DOHH2 (cell line): ENCODE measurements around the gene EML3.

Experiments used
- EZH2phosphoT487 ChIP-seq: fragments of 200-600 bp; sonication (generic); IDR thresholded peaks from 2 replicates; pipeline ENCODE4 v1.6.1; 2017; ENCODE audit warnings: borderline replicate concordance, mild to moderate bottlenecking, antibody characterized with exemption, low read length, moderate library complexity, mixed read lengths
- TF ChIP-seq, protein P1 (sequence below): fragments of 200-600 bp; sonication (generic); IDR thresholded peaks from one replicate; pipeline ENCODE4 v1.5.1; 2014; ENCODE audit warnings: antibody characterized with exemption, mild to moderate bottlenecking, low read depth, low read length; ENCODE audit not compliant: poor library complexity, severe bottlenecking

DNA sequence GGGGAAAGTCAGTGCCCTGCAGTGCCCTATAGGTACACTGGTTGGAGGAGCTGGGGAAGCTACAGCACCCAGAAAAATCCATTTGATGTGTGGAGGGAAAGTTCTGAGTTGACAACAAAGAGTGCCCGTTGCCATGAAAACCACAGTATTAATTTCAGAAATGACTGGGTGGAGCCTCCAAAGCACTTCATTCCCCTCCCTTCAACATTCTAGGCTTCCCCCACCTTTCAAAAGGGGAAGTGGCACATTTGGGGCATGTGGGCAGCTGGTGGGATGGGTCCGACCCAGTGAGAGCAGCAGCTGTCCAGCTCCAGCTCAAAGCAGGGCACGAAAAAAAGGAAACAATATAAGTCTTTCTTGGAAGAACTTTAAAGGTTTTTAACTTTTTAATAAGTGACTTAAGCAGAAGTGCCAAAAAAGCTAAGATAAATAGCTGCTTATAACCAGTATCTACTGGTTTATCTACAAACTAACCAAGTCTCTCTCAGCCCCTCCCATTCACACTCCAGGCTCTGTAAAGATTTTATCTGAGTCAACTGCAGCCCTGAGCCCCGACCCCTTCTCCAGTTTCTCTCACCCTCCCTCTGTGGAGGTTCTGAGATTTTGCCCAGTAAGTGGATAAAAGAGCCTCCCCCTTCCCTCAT, 57.0 kb downstream of the EML3 start:
- TF ChIP-seq, protein P1, sequence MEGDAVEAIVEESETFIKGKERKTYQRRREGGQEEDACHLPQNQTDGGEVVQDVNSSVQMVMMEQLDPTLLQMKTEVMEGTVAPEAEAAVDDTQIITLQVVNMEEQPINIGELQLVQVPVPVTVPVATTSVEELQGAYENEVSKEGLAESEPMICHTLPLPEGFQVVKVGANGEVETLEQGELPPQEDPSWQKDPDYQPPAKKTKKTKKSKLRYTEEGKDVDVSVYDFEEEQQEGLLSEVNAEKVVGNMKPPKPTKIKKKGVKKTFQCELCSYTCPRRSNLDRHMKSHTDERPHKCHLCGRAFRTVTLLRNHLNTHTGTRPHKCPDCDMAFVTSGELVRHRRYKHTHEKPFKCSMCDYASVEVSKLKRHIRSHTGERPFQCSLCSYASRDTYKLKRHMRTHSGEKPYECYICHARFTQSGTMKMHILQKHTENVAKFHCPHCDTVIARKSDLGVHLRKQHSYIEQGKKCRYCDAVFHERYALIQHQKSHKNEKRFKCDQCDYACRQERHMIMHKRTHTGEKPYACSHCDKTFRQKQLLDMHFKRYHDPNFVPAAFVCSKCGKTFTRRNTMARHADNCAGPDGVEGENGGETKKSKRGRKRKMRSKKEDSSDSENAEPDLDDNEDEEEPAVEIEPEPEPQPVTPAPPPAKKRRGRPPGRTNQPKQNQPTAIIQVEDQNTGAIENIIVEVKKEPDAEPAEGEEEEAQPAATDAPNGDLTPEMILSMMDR = no peak
- TF ChIP-seq EZH2phosphoT487 = no peak
